GM19452 (cell line): ENCODE data around the gene PRPF6.
A peak's percentile ranks its signal among the peaks of the same experiment; 100 is the strongest.

Experiments used
- ATAC-seq: cut with Tn5 transposase; IDR thresholded peaks from one replicate; pipeline ENCODE4 v1.9.1; 2021; ENCODE audit not compliant: unreplicated experiment

PRPF6 gene

GRCh38 chr20:64074963-64075362, 94.0 kb downstream of the PRPF6 start:
- ATAC-seq = no peak

DNA sequence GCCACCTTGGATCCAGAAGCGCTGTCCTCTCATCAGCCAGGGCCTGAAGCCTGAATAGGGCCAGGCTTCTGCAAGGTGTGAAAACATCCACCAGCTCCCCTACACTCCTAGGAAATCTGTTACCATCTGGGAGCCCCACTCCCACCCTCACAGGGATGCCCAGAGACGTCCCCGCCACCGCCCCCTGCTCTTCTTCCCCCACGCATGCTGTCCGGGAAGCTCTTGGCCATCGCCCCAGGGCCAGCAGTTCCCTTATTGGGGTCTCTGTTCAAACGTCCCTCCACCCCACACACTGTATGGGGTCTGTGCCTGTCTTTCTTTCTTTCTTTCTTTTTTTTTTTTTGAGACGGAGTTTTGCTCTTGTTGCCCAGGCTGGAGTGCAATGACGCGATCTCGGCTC, 94.6 kb downstream of the PRPF6 start:
- ATAC-seq = no peak

DNA sequence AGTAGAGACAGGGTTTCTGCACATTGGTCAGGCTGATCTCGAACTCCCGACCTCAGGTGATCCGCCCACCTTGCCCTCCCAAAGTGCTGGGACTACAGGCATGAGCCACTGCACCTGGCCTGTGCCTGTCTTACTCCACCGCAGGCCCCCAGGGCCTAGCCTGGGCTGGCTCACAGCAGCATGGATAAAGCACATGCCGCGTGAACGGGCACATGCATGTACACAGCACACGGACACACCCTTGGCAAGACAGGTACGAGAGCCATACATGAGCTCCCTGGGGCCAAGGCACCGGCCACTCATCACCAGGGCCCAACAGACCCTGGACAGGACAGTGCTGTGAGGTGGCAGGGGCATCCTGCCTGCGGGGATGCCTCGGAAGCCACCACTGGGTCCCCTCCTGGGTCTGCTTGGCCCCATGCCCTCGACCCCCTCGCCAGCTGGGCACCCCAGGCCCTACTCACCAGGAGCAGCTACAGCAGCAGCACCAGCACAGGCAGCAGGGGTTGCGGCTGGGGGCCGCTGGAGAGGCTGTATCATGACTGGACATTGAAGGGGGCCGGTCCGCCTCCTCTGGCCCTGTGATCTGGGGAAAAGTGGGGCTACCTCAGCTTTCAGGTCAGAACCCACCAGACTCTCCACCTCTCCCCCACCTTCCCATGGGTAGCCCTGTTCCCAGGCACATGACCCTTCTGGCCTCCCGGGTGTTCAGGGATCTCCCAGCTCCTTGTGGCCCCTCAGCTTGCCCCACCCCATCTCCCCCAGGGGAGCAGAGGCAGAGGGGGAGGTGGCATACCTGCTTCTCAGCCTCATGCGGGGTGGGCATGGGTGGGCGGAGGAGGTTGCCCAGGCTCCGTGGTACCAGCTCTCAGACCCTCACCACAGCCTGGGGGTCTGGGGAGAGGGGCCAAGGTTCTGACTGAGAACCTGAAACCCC, 95.4 kb downstream of the PRPF6 start:
- ATAC-seq = no peak

DNA sequence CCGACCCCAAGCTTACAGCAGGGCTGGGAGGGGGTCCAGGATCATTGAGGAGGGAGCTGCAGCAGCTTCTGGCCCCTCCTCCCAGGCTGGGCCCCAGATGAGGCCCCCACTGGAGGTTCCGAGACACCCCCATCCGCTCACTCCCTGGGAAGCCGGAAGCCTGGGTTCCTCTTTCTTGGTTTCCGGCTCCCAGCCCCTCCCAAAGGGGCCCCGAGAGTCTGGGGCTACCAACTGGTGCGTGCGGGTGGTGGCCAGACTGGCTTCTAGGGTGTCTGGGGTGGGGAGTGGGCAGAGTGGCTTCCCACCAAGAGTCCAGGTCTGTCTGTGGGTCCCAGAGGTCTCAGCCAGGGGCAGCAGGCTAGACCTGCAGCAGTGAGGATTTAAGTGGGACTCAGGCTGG, 96.2 kb downstream of the PRPF6 start:
- no peak for ATAC-seq

GRCh38 chr20:64077541-64077875, 96.6 kb downstream of the PRPF6 start:
- ATAC-seq = no peak

GRCh38 chr20:64077876-64078551, 97.1 kb downstream of the PRPF6 start:
- ATAC-seq = no peak

- no peak for ATAC-seq
Observed at GRCh38 chr20:64078934-64079272, 98.0 kb downstream of the PRPF6 start.

GRCh38 chr20:64079273-64080012, 98.5 kb downstream of the PRPF6 start, which contains the start of gene RGS19:
Gene RGS19, minus strand, starts transcription at chr20:64079518. Its CDS starts 2,632 bp downstream, at chr20:64076886.
- peak; percentile 37 for ATAC-seq

GRCh38 chr20:64080013-64080812, 99.3 kb downstream of the PRPF6 start, which contains the start of gene OPRL1:
Gene OPRL1, plus strand, starts transcription at chr20:64080082. Its CDS starts 12,639 bp downstream, at chr20:64092721.
- ATAC-seq = peak; percentile 34

- no peak for ATAC-seq
Observed at GRCh38 chr20:64080813-64081623, 100.1 kb downstream of the PRPF6 start.

GRCh38 chr20:64081624-64081964, 100.7 kb downstream of the PRPF6 start:
- ATAC-seq = no peak

- no peak for ATAC-seq
Observed at GRCh38 chr20:64082126-64082731, 101.3 kb downstream of the PRPF6 start.
